Measurements from ENCODE around the gene NCCRP1. TPM values are rescaled to one million over a fixed set of nuclear protein-coding genes. Genes with fewer than 3 reads are reported as not detected.

Gene NCCRP1
- total and polyA plus RNA-seq, 10 of the 15 experiments (the other 5 are each of a cell fraction or from before 2014, with no cell fraction given) = not detected

DNA sequence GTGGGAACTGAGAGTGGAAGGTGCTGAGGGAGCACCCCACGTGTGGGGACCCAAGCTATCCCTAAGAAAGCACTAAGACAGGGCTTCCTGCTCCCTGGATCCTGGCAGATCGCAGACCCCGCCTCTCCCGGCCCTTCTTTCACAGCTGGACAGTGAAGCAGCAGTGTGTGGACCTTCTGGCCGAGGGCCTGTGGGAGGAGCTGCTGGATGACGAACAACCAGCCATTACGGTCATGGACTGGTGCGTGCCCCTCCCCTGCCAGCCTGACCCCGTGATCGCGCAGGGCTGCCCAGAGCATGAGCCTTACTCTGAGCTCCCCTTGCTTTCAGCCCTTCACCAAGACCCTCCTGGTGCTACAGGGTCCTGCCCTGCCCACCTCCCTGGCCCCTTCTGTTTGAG, 2.3 kb downstream of the NCCRP1 start (continued):
- TF ChIP-seq CUX1 (IDR thresholded peaks at IDR 0.05; ENCODE audit: insufficient replicate concordance, low read depth, low read length) (no peak), MEF2B (IDR thresholded peaks at IDR 0.05; ENCODE audit: partially characterized antibody, poor library complexity, severe bottlenecking) (no peak), NFXL1 (IDR thresholded peaks at IDR 0.05; ENCODE audit: borderline replicate concordance) (no peak)

- 47% methylated on average over 32 of the region's 32 CpGs for WGBS (ENCODE audit: insufficient coverage, insufficient replicate concordance, low lambda C conversion rate, missing lambda C conversion rate)
These were observed 3.5 kb downstream of the NCCRP1 start for GRCh38 chr19:39200066-39200802.

More at GRCh38 chr19:39200066-39200802, 3.5 kb downstream of the NCCRP1 start:
- no peaks in the 10 kb centered on the region for H4K20me1 ChIP-seq (ENCODE audit: control insufficient read depth, insufficient read depth)
- H3K36me3 ChIP-seq (ENCODE audit: control insufficient read depth in 2 of 2, insufficient read depth in 2 of 2, low read length in 1 of 2) = no peaks in the 10 kb centered on the region
- no TSS peak for BruUV-seq (replicated peaks)
- no peak for TF ChIP-seq PAX8 (IDR thresholded peaks at IDR 0.05)
- no peak for TF ChIP-seq HCFC1 (IDR thresholded peaks at IDR 0.05; ENCODE audit: low read length)
- TF ChIP-seq, protein P1, sequence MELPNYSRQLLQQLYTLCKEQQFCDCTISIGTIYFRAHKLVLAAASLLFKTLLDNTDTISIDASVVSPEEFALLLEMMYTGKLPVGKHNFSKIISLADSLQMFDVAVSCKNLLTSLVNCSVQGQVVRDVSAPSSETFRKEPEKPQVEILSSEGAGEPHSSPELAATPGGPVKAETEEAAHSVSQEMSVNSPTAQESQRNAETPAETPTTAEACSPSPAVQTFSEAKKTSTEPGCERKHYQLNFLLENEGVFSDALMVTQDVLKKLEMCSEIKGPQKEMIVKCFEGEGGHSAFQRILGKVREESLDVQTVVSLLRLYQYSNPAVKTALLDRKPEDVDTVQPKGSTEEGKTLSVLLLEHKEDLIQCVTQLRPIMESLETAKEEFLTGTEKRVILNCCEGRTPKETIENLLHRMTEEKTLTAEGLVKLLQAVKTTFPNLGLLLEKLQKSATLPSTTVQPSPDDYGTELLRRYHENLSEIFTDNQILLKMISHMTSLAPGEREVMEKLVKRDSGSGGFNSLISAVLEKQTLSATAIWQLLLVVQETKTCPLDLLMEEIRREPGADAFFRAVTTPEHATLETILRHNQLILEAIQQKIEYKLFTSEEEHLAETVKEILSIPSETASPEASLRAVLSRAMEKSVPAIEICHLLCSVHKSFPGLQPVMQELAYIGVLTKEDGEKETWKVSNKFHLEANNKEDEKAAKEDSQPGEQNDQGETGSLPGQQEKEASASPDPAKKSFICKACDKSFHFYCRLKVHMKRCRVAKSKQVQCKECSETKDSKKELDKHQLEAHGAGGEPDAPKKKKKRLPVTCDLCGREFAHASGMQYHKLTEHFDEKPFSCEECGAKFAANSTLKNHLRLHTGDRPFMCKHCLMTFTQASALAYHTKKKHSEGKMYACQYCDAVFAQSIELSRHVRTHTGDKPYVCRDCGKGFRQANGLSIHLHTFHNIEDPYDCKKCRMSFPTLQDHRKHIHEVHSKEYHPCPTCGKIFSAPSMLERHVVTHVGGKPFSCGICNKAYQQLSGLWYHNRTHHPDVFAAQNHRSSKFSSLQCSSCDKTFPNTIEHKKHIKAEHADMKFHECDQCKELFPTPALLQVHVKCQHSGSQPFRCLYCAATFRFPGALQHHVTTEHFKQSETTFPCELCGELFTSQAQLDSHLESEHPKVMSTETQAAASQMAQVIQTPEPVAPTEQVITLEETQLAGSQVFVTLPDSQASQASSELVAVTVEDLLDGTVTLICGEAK (IDR thresholded peaks at IDR 0.05; ENCODE audit: borderline replicate concordance) = no peak
- TF ChIP-seq, protein P2, sequence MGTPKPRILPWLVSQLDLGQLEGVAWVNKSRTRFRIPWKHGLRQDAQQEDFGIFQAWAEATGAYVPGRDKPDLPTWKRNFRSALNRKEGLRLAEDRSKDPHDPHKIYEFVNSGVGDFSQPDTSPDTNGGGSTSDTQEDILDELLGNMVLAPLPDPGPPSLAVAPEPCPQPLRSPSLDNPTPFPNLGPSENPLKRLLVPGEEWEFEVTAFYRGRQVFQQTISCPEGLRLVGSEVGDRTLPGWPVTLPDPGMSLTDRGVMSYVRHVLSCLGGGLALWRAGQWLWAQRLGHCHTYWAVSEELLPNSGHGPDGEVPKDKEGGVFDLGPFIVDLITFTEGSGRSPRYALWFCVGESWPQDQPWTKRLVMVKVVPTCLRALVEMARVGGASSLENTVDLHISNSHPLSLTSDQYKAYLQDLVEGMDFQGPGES (IDR thresholded peaks at IDR 0.05) = no peak
- TF ChIP-seq EZH2 (IDR thresholded peaks at IDR 0.05; ENCODE audit: borderline replicate concordance, control insufficient read depth, low read depth, low read length) = no peak
- no peak for TF ChIP-seq USF2 (IDR thresholded peaks at IDR 0.05; ENCODE audit: borderline replicate concordance, low read depth, low read length)
- no peaks in the 10 kb centered on the region for H3K79me2 ChIP-seq (ENCODE audit: control insufficient read depth, insufficient read depth, low read length)
- H3K4me2 ChIP-seq (ENCODE audit: control insufficient read depth, insufficient read depth) = no peak overlapping the region
- in situ Hi-C loops (cut with MboI) = no loop called here
- H3K27me3 ChIP-seq (replicated peaks in 1 of 2; ENCODE audit: control insufficient read depth in 2 of 2, insufficient read depth in 2 of 2, low read length in 1 of 2) = peaks cover 5 to 6% of the 10 kb centered on the region in 2 experiments; a peak in 2 of 4 replicates
- H3K4me1 ChIP-seq (ENCODE audit: control insufficient read depth, insufficient read depth, low read length) = no peaks in the 10 kb centered on the region
- ChIA-PET POLR2A (no interaction called here), RAD21 (ENCODE audit: unreplicated experiment) (interaction anchor here (0.6 kb wide), 1 partner anchor 61 kb away, joined by 3 read pairs; no protein-coding TSS in a partner anchor), SMC1A (ENCODE audit: uncharacterized antibody, unreplicated experiment) (no interaction called here), CTCF (no interaction called here)
- ATAC-seq (no peak), FAIRE-seq (no peak), DNase-seq (ENCODE audit: low read depth, low spot score) (no peak)
- no peaks in the 10 kb centered on the region for H3K9me3 ChIP-seq (replicated peaks; ENCODE audit: control insufficient read depth, insufficient read depth, low read length)
- no peak overlapping the region for H3K9ac ChIP-seq (ENCODE audit: control insufficient read depth, insufficient read depth, low read length)
- intact Hi-C loops (cut with micrococcal nuclease; ENCODE audit: unreplicated experiment) = no loop called here
- no peak overlapping the region for H3K4me3 ChIP-seq
- H2AFZ ChIP-seq (ENCODE audit: control insufficient read depth, low read depth, low read length) = no peak overlapping the region
- H3K27ac ChIP-seq (ENCODE audit: control insufficient read depth, insufficient read depth) = no peak overlapping the region

Measured in GM12878 (cell line).